GM18507 (cell line): ENCODE results near the gene AGXT.
"Not testable (repeated sequence)": the region's sequence is repeated elsewhere in the genome, so short reads cannot be mapped to it uniquely, and the experiment has no call there.

Source experiments
- DNase-seq: peaks from one replicate; pipeline ENCODE4 v3.0.0; 2011; ENCODE audit warnings: low read depth; ENCODE audit not compliant: insufficient read length; ENCODE audit errors: extremely low spot score
- FAIRE-seq: peaks from 2 replicates; lab custom pipeline; 2011; peaks lifted over from hg19 to GRCh38; lab: Jason Lieb, UNC

The AGXT gene

DNA sequence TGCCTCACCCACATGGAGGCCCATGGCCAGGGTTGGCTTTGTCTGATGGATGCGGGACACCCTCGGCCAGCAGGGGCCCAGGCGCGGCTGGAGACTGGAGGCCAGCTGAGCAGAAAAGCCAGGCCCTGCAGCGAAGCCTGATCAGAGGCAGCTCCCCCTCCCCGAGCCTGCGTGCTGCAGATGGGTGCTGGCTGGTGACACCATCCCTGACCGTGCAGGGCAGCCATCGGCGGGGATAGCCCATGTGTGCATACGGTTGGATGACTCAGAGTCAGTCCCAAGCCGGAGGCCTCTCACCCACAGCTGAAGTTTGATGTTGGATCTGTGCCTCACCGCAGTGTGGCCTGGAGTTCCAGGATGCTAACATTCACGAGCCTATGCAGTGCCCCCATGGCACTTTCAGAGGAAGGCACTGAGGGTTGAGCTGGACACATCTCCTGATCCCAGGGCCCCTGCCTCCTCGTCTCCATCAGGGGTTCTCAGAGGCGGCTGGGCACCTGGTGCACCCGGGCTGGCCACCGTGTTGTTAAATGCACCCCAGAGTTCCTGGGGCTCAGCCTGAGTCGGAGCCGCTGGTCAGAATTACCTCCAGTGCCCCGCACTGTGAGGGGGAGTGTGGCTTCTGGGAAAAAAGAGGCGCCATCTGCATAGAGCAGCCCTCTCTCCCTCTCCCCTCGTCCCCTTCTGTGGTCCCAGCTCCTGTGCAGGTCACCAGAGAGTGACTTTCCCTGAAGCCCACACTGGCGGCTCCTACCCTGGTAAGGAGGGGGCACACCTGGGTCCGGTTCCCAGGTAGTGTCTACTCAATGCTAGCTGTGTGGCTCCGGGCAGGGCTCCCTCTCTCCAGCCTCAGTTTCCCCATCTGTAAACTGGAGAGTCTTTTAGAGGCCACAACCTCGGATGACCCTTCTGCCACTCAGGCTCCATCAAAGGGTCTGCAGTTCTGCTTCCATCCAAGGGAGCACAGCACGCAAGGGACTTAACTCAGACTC, 29.2 kb upstream of the AGXT start:
- DNase-seq = no peak
- no peak for FAIRE-seq

DNA sequence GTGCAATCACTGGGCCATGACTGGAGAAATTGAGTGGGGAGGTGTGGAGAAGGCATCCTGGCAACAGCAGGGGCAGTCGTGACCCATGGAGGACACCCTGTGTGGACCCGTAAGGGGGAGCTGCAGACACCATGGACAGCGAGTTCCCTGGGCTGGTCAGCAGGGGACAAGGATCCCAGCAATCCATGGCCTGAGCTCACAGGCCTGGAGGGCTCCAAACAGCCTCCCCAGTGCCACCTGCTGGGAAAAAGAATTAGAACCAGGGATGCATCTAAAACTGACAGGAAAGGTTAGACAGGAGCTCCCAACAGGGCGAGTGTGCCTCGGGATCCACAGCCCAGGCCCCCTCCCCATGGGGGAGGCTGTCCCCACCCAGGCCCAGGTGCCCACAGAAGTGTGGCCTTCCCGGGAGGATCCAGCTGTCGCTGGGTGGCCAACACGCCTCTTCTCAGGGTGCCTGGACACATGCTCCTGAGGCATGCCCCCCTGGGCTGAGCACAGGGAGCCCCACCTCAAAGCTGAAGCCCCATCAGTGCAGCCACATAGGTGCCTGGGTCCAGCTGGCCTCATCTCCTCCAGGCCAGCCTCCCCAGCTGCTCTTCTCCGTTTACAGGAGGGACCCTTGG, 28.1 kb upstream of the AGXT start:
- no peak for FAIRE-seq
- DNase-seq = no peak

DNA sequence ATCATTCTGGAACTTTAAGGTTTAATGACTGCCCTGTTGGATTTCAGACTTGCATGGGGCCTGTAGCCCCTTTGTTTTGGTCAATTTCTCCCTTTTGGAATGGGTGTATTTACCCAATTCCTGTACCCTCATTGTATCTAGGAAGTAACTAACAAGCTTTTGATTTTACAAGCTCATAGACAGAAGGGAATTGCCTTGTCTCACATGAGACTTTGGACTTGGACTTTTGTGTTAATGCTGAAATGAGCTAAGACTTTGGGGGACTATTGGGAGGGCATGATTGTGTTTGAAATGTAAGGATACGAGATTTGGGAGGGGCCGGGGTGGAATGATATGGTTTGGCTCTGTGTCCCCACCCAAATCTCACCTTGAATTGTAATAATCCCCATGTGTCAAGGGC, 22.3 kb upstream of the AGXT start:
- not testable (repeated sequence) for DNase-seq, FAIRE-seq

DNA sequence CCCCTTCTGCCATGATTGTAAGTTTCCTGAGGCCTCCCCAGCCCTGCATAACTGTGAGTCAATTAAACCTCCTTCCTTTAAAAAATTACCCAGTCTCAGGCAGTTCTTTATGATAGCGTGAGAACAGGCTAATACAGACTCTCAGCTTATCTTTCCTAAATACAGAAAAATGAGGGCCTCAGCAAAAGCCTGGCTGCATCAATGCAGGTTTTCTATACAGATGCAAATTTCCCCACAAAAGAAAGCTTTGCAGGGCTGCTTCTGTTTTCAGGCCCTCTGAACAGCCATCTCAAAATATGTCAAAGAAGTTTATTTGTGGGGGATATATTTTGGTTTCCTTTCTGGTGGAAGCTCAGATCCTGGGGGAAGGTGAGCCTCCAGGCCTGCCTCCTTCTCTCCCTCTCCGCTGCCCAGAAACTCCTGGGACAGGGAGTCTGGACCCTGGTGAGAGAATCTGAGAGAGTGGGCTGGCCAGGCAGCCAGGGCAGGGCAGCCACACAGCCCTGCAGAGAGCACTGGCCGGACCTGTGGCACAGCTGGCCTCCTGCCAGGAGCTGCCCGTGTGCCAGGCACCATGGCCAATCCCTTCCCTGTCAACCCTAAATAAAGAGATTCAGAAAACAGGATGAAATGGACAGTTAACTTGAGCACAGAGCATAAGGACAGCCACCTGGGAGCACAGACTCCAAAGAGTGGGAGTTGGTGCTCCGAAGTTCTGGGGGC, 21.6 kb upstream of the AGXT start:
- no peak for DNase-seq
- FAIRE-seq = no peak

DNA sequence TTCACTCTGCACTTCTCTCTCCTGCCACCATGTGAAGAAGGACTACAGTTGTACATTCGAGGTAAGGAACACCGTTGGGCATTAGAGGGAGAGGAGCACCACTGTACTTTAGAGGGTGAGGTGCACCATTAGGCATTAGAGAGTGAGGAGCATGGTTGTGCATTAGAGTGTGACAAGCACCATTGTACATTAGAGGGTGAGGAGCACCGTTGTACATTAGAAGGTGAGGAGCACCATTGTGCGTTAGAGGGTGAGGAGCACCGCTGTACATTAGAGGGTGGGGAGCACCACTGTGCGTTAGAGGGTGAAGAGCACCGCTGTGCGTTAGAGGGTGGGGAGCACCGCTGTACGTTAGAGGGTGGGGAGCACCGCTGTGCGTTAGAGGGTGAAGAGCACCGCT, 20.8 kb upstream of the AGXT start:
- DNase-seq (no peak), FAIRE-seq (no peak)

DNA sequence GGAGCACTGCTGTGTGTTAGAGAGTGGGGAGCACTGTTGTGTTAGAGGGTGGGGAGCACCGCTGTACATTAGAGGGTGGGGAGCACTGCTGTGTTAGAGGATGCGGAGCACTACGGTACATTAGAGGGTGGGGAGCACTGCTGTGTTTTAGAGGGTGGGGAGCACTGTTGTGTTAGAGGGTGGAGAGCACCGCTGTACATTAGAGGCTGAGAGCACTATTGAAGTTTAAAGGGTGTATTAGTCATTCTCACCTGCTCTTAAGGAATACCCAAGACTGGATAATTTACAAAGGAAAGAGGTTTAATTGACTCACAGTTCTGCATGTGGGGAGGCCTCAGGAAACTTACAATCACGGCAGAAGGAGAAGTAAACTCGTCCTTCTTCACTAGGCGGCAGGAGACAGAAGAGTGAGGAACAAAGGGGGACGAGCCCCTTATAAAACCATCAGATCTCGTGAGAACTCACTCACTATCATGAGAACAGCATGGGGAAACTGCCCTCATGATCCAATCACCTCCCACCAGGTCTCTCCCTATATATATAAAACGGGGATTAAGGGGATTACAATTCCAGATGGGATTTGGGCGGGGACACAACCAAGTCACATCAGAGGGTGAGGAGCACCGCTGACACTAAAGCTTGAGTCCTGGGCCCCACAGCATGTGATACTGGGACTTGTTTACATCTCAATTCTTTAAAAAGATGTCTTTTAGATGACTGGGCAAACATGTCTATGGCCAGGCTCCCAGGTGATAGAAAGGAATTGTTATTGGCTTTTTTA, 19.5 kb upstream of the AGXT start:
- FAIRE-seq (no peak), DNase-seq (no peak)

DNA sequence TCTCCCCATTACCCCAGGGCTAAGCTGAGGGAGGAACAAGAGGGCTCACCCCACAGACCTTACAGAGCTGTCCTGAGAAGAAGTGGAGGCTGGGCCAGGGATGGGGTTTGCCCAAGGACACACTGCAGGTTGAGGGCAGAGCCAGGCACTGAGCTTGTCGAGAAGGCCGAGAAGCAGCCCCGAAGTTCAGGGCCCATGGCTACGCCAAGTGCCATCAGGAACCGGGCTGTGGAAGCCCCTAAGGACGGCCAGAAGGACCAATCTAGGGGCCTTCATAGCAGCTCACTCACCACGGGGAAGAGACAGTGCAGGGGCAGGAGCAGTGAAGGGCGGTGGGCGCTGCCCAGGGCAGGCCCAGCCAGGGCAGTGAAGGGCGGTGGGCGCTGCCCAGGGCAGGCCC, 18.6 kb upstream of the AGXT start:
- DNase-seq (no peak), FAIRE-seq (no peak)

DNA sequence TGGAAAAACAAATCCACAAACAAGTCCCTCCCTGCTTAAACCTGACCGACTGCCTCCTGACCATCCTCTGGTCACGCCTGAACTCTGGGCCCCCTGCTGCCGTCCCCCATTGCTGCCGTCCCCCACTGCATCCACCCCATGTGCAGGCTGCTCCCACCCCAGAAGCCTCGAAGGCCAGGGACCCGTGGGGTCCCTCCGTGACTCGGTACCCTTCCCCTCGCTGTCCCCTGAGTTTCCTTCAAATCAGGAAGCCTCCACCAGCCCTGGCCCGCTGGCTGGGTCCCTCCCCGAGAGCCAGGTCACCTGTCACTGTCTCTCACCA, 17.9 kb upstream of the AGXT start:
- DNase-seq = no peak
- FAIRE-seq = no peak

DNA sequence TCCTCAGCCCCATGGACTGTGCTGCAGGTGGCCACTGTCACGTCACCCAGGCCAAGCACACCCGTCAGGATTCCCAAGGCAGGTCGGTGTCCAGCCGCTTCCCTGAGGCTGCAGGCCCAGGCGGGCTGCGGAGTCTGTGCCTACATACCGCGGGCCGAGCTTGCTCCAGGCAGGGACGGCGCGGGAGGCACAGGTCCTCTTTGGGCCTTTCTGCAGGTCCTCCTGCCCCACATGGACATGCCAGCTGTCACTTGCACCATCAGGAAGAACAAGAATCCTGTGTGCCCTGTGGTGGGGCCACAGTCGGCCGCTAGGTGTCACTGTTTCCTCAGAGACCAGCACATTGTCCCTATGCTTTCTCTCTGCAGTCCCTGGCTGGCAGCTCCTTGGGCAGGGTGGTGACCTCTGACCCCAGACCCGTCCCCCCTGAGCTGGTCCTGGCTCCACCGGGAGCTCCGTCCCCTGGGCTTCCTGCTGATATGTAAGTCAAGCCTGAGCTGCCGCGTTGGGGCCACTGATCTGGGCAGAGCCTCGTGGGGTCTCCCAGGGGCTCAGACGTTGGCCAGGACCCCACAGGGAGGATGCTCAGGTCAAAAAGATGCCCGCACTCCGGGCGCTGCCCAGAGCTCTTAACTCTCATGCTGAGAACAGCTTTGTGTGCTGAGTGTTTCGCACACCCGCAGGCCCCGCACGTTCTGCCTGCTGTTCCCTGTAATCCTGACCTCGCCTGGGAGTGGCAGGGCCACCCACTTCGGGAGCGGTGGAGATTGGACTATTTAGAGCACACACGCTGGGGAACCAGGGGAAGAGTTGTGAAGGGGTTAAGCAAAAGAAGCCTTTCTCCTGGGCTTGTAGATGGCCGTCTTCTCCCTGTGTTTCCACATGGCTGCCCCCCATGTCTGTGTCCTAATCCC, 17.3 kb upstream of the AGXT start:
- DNase-seq = peak; percentile 62

DNA sequence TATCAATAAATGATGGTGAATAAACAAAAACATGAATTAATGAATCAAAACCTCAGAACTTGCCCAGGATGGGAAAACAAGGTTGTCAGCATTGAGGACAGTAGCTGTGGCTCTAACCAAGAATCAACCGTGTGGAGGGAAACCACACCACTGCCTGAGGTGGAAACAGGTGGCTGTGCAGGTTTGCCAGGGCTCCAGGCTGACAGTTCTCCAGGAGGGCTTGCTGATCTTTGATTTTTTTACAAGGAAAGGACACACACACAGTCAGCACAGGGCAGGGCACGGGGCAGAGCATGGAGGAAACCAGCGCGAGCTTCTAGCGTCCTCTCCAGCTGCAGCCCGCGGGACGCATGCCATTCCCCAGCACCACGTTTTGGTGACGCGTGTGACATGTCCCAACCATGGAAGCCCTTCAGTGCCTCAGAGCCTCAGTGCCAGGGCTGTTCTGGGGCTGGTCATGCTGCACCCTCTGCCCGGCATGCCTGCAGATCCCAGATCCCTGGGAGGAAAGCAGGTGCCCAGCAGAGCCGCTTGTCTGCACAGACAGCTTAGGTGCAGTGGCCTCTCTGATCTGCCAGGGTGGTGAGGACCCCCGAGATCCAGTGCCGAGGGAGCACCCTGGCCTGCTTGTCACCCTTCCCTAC, 15.8 kb upstream of the AGXT start:
- no peak for FAIRE-seq

More for the DNA sequence above, 17.3 kb upstream of the AGXT start:
- peak; percentile 80 for FAIRE-seq

DNA sequence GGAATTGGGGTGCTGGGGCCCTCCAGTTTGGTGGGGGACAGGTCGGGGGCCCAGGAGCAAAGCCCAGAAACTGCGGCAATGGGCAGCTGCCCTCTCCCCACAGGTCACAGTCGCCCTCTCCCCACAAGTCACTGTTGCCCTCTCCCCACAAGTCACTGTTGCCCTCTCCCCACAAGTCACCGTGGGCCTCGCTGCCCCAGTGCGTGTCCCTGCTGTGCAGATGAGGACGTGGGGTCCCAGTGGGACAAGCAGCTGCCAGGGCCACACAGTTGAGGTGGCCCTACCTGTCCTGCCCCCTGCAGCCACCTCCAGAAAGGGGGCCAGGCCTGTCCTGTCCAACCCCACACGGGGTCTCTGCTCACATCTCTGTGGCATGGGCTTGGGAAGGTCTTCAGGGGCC, 13.0 kb upstream of the AGXT start:
- FAIRE-seq (no peak), DNase-seq (no peak)

More for the DNA sequence above, 15.8 kb upstream of the AGXT start:
- DNase-seq = no peak

DNA sequence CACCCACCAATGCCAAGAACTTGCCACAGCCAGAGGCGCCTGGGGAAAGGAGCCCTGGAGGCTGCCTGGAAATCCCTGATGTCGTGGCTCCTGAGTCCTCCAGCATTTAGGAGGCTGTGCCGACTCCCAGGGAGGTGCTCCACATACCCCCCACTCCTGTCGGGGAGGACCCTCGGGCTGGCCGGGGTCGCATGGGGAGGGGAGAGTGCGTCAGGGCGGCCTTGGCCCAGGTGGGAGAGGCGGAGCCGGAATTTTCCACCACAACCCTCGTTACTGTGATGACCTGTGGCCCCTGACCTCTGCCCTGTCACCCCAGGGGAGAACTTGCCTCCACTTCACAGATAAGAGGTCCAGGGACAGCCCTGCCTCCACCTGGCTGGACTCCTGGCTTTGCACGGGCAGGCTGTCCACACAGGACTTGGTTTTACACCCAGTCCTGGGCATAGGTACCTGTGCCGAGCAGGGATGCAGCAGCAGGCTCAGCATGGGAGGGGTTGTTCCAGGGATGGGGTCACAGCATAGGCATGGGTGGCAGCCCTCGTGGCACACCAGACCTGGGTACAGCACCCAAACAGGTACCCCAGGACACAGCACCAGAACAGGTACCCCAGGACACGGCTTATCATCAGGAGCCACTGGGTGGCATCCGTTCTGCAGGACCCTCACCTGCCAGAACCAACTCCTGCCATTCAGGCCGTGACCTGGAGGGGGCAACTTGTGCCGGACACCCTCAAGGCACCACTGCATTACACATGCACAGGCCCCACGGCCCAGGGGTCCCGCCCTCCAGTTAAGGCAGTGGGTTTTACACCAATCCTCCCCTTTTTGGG, 12.3 kb upstream of the AGXT start:
- DNase-seq = no peak
- FAIRE-seq = no peak

DNA sequence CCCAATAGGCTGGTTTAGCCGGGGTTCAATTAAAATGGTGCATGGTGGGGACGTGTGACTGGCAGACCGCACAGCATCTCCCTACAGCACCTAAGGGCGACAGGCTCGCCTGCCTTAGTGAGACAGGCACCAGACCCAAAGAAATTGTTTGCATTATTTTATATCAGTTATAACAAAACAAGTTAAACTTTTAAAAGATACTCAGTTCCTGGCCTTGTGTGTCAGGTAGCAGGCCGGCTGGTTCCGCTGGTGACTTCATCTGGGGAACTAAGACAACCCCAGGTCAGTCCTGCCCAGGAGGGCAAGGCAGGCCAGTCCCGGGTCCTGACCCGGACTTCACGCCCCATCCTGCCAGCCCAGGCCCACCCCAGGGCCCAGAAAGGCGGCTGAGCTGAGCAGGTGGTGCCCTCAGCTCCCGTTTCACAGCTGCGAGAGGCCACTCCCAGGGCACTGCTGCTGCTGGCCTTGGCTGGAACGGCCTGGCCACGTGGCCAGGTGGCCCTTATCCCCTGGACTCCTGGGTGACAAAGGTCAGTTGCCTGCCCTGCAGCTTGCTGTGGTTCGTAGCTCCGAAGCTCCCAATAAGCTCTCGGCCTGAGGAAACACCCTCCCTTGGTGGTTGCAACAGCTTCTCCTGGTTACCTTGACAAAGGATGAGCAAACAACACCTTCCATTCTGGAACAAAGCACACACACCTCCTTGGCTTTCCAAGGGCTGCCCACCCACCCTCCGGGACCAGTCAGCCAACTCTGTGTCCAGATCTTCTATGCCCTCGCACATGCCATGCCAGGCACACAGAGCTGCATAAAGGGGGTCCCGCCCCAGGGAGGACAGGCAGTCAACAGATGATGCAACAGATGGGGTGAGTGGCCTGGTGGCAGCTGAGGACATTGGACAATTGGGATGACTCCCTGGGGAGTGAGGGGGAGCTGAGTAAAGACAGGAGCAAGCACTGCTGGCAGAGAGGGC, 11.3 kb upstream of the AGXT start:
- FAIRE-seq = no peak
- no peak for DNase-seq

DNA sequence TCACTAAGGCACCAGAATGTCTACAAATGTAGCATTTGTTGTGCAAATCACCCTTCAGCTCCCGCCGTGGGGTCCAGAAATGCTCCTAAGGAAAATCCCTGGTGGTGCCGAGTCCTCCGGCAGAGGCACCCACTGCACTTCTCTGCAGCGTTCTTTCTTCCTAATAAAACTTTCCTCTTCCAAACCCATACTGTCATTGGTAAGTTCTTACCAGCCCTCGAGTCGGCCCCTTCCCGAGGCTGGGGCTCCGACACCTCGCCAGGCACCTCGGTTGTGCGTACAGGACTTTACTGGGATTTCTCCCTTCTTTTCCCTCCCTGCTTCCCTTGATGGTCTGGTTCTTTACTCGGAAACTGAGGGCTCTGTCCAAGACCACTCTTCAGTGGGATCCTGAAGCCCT, 10.3 kb upstream of the AGXT start:
- FAIRE-seq (no peak), DNase-seq (no peak)

DNA sequence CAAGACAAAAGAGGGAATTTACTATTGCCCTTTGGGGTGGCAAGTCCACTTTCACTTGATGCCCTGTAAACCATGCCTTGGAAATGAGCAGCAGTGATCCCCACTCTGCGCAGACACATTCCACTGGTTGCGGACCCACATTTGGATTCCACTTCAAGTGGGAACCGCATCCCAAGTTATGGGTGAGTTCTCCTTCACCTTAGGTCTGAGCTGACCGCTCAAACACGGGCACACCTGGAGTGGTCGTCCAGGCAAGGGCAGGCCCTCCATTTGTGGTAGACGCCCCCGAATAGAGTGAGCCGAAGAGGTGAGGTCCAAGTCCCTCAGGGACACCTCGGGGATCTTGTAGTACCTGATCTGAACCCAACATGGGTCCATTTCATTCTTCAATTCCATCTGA, 9.8 kb upstream of the AGXT start:
- FAIRE-seq = no peak
- no peak for DNase-seq

DNA sequence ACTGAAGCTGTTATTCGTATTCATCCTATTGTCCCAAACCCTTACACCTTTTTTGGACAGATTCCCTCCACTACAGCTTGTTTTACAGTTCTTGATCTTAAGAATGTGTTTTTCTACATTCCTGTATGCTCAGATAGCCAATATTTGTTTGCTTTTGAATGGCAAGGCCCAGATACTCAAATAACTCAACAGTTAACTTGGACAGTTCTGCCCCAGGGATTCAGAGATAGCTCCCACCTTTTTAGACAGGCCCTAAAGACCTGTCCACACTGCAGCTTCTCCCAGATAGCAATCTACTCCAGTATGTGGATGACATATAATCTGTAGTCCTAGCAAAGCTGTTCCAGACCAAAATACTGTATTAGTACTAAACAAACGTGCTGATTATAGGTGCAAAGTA, 7.1 kb upstream of the AGXT start:
- no peak for FAIRE-seq
- DNase-seq = no peak
